IPS-11a (cell line): ENCODE results near the gene SLC22A7.

Source experiments
- H3K4me3 ChIP-seq: one replicate; pipeline ENCODE4 v1.5.1; 2013; ENCODE audit warnings: low read depth, low read length, control low read depth

SLC22A7 gene, protein sequence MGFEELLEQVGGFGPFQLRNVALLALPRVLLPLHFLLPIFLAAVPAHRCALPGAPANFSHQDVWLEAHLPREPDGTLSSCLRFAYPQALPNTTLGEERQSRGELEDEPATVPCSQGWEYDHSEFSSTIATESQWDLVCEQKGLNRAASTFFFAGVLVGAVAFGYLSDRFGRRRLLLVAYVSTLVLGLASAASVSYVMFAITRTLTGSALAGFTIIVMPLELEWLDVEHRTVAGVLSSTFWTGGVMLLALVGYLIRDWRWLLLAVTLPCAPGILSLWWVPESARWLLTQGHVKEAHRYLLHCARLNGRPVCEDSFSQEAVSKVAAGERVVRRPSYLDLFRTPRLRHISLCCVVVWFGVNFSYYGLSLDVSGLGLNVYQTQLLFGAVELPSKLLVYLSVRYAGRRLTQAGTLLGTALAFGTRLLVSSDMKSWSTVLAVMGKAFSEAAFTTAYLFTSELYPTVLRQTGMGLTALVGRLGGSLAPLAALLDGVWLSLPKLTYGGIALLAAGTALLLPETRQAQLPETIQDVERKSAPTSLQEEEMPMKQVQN

DNA sequence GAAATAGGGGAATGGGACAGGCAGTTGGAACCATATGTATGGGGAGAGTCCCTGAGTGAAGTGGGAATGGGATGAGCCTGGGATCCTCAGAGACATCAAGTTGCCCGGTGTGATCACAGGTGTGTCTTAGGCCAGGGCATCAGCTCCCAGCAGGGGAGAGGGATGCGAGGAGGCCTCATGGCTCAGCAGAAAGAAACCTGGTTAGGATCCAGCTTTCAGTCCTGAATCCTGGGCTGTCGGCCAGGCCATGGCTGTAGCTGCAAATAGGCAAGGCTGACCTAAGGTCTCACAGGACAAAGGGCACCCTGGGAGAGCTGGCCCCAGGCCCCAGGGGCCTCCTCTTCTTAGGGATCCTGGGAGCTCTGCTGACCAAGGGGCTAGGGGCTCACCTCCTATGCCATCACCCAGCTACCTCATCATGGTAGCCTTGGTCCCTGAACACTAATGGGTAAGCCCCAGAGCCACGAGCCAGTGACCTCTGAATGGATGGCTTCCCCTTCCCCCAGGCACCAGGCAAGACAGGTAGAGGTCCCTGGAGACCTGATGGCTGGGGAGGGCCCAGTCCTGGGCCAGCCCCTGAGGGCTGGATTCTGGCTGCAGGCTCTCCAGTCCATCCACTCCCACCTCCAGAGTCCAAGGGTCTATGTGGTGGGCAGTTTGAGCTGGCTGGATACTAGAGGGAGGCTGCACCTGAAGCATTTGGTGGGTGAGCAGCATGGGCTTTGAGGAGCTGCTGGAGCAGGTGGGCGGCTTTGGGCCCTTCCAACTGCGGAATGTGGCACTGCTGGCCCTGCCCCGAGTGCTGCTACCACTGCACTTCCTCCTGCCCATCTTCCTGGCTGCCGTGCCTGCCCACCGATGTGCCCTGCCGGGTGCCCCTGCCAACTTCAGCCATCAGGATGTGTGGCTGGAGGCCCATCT is at the start of gene SLC22A7:
SLC22A7 (plus strand) TSS at position 617 of the 921 bp plus-strand sequence; CDS start at position 716, 99 bp downstream.
- no peak within 1 kb of the TSS for H3K4me3 ChIP-seq

DNA sequence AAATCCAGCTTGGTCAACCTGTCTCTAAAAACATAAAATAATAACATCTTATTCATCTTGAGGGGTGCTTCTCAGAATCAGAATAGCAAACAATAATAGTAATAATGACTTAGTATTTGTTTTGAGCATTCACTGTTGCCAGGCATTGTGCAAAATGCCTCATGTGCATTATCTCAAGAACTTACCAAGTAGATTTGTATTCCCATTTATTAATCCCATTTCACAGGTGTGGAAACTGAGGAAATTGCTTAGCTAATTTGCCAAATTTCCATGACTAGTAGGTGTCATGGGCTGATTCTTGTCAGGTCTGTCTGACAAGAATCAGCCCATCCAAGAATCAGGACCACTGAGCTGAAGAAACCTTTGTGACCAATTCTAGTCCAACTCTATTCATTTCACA is 49.3 kb upstream of the SLC22A7 start:
- no peak overlapping the region for H3K4me3 ChIP-seq

DNA sequence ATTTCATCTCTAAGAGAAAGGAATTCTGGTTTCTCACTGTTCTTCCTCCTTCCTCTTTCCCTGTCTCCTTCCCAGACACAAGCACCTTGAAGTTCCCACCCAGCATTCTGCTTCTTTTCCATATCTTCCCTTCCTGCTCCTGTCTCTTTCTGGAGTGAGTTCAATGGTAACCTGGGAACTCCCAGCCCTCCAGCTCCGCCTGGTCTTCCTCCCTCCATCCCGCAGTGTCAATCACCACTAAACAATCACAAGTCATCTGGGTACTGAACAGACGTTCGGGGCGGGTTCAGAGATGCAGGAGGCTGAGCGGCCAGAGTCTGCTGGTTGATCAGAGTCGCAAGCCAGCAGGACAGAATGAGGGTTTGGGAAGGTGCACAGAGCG is 47.1 kb upstream of the SLC22A7 start:
- H3K4me3 ChIP-seq = no peak overlapping the region

DNA sequence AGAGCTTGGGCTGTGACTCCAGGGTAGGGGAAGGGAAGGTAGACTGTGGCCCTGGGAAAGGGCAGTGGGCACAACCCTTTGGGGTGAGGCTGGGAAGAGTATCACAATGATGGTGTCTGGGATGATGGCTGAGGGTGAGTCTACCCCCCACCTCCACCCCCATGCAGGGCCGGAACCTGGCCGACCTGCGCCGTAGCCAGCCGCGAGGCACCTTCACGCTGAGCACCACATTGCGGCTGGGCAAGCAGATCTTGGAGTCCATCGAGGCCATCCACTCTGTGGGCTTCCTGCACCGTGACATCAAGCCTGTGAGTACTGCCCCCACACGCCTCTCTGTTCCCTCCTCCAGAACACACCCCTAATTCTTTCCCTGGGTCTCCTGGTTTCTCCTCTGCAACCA is 44.7 kb upstream of the SLC22A7 start:
- H3K4me3 ChIP-seq = no peak overlapping the region

DNA sequence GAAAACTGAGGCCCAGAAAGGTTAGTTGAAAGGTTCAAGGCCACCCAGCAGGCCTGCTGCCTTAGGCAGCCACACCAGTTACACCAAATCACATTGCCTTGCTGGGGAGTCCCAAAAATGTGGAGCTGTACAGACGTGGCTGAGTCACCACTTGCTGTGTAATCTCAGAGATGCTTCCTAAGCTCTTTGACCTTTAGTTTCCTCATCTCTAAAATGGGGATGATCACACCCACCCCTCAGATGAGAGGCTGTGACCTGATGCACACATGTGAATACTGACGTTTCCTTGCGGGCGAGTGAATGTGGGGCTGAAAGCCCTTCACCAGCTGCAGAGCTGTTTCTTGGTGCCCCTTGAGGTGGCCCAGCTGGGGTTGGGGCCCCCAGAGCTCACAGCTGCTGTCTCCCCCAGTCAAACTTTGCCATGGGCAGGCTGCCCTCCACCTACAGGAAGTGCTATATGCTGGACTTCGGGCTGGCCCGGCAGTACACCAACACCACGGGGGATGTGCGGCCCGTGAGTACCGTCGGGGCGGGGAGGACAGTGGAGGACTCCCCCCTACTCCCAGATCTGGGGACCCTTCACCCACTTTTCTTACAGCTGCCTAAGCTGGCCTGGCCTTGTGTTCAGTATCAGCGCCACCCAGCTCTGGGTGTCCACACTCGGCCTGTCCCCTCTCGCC is 43.8 kb upstream of the SLC22A7 start:
- H3K4me3 ChIP-seq = no peak overlapping the region

DNA sequence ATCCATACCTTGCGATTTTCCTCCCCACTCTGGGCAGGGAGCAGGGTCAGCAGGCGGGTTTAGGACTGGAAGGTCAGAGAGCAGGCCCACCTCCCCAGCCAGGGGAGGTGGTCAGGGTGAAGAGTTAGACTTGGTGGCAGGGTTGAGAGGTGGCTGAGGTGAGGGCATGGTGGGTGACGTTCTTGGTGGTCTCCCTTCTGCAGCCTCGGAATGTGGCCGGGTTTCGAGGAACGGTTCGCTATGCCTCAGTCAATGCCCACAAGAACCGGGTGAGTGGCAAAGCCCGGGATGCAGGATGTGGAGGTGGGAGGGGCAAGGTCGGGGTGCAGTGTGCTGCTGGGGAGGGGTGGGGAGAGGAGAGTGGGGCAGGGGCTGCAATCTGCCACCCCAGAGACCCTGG is 43.2 kb upstream of the SLC22A7 start:
- H3K4me3 ChIP-seq = no peak overlapping the region

DNA sequence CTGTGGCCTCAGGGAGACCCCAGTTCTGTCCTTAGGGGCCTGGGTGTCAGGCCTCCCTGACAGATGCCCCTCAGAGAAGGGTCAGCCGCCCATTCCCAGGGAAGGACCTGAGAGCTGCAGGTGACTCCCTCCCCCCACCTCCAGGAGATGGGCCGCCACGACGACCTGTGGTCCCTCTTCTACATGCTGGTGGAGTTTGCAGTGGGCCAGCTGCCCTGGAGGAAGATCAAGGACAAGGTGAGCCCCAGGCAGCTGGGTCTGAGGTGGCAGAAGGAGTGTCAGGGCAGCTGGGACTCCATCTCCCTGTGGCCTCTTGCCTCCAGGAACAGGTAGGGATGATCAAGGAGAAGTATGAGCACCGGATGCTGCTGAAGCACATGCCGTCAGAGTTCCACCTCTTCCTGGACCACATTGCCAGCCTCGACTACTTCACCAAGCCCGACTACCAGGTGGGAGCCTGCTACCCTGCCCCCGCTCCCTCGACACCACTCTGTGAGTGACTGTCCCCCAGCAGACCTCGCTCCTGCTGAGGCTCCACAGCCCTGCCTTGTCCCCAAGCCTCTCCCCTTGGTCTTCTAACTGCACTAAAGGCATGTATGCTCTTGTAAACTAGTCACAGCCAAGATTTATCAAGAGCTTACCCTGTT is 42.5 kb upstream of the SLC22A7 start:
- no peak overlapping the region for H3K4me3 ChIP-seq

DNA sequence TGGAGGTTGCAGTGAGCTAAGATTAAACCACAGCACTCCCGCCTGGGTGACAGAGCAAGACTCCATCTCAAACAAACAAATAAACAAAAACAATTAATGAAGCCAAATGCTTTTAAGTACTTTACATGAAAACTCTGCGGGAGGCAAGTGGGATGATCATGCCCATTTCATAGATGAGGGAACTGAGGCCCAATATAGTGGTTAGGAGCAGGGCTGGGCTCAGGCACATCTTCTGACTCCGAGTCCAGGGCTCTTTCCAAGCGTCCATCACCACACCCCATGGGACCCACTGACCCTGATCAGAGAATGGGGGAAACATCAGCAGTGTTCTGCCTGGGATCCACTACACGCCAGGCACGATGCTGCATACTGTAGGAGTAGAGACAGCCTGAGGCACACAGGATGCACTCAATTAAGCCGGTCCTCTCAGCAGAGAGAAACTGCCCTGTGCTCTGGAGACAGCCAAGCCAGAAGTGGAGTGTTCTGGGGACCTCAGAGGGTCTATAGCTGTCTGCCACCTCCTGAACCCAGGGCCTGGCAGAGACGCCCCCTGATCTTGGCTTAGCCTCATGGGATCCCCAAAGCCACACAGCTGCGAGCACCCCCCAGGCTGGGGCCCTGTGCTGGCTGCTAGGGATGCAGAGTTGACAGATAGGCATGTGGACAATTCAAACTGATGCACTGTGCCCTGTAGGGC is 41.2 kb upstream of the SLC22A7 start:
- H3K4me3 ChIP-seq = no peak overlapping the region

DNA sequence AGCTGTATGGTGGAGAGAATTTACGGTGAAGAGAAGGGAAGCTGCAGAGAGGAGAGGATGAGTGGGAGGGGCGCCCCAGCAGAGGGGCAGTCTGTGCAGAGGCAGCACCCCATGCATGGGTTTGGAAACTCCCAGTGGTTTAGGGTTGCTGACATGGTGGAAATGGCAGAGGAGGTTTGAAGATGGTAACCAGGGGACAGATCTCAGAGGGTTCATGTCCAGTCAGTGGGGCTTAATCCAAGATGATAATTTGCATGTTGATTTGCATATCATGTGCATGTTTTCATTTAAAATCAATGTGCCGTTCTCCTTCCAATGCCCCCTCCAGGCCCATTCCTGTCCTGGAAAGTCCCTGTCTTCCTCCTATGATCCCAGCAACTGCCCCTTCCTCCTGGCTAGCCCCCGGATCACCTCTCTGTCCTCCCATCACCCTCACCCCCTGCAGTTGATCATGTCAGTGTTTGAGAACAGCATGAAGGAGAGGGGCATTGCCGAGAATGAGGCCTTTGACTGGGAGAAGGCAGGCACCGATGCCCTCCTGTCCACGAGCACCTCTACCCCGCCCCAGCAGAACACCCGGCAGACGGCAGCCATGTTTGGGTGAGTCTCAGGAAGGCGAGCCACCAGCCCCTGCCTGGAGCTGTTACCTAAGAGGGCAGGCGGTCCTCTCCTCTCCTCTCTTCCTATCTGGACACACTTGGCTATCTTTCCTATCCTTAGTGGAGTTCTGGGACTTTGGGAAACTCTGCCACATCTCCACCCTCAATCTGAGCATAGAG is 40.5 kb upstream of the SLC22A7 start:
- H3K4me3 ChIP-seq = no peak overlapping the region

DNA sequence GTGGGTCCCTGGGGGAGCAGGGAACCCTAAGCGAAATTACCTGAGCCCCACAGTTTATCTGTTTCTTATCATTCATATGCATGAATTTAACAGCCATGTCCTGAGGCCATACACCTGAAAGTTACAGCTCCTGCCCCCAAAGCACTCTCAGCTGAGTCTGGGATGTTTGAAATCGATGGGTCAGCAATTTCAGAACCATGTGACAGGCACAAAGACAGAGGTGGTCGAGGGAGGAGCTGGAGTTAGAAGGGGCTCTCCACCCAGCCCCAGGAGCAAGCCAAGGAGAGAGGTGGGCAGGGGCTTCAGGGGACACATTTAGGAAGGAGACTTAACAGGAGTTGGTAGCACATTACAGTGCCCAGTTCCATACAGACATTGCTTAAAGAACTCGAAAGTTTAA is 39.9 kb upstream of the SLC22A7 start:
- H3K4me3 ChIP-seq = no peak overlapping the region

DNA sequence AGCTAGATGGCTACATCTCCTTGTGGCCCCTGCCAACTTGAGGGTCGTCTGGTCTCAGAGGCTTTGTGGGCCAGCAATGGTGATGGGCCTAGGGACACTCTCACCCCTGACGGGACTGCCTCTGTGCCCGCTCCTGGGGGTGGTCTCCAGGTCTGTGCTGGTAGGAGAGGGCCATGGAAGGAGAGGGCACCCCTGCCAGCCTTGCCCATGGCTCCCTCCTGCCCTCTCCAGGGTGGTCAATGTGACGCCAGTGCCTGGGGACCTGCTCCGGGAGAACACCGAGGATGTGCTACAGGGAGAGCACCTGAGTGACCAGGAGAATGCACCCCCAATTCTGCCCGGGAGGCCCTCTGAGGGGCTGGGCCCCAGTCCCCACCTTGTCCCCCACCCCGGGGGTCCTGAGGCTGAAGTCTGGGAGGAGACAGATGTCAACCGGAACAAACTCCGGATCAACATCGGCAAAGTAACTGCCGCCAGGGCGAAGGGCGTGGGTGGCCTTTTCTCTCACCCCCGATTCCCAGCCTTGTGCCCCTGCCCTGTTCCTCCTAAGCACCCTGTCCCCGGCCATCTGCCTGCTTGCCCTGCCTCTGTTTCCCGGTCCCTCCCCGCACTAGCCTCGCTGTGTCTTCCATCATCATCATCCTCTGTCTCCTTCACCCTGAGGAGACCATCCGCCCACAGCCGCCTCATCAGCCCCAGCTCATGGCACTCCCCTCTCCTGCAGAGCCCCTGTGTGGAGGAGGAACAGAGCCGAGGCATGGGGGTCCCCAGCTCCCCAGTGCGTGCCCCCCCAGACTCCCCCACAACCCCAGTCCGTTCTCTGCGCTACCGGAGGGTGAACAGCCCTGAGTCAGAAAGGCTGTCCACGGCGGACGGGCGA is 39.0 kb upstream of the SLC22A7 start:
- no peak overlapping the region for H3K4me3 ChIP-seq

DNA sequence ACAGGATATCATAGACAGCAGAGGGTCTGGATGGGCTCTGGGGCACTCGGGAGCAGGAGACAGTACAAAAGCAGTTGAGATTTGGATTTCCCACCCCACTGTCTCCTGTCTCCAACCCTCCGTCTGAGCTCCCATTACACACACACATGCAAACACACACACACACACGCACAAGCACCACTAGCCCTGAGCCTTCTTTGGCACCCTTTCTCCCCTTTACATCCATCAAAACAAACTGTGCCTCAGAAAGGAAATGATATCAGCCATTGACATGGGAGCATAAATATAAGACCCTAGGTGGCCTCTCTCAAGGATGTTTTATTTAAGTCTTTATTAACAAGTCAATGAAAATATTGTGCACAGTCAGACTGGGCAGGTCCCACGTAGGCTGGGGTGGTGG is 37.3 kb upstream of the SLC22A7 start:
- H3K4me3 ChIP-seq = no peak overlapping the region

DNA sequence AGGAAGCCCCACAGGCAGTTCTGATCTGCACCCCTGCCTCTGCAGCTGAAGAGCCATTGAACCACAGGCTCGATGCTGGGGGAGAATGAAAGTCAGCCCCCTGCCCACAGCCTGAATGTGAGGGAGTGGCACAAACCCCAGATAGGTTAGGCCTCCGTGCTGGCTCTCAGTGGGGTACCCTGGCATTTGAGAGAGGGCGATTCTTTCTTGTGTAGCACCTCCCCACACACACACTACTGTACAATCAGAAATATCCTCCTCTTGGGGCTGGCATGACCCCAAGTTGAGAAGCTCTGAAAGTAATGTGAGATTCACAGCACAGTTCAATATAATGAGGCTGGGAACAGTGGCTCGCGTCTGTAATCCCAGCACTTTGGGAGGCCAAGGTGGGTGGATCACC is 36.9 kb upstream of the SLC22A7 start:
- no peak overlapping the region for H3K4me3 ChIP-seq

DNA sequence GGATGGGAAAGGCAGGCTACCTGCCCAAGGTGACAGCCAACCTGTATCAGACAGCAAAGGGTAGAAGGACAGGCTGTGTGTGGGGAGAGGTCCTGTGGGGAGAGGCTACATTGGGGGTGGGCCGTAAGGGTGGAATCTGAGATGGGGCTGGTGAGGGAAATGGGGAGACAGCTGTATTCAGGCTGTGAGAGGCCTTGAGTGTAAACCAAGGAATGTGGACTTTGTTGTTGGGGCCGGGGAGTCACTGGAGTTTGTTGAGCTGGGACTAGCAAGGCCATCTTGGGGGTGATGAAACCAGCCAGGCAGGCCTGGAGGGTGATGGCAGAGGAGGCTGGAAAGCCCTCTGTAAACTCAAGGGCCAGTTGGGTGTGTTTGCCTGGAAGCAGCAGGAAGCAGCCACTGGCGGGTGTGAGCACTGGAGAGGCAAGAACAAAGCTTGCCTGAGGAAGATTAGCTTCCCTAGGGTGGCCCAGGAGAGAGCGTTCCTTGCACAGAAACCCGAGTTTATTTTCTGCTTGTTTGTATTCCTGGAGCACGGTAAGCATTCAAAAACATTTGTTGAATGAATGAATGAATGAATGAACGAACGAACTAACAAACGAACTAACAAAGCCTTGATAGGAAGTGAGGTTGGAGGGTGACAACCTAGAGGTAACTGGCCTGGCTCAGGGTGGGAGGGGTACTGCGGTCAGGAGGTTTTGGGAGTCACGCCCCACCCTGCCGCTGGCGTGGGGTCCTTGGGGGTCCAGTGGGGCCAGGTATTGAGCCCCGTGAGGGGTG is 35.9 kb upstream of the SLC22A7 start:
- H3K4me3 ChIP-seq = no peak overlapping the region

DNA sequence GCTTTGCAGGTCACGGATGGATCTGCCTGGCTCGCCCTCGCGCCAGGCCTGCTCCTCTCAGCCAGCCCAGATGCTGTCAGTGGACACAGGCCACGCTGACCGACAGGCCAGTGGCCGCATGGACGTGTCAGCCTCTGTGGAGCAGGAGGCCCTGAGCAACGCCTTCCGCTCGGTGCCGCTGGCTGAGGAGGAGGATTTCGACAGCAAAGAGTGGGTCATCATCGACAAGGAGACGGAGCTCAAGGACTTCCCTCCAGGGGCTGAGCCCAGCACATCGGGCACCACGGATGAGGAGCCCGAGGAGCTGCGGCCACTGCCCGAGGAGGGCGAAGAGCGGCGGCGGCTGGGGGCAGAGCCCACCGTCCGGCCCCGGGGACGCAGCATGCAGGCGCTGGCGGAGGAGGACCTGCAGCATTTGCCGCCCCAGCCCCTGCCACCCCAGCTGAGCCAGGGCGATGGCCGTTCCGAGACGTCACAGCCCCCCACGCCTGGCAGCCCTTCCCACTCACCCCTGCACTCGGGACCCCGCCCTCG is 35.2 kb upstream of the SLC22A7 start:
- no peak overlapping the region for H3K4me3 ChIP-seq

DNA sequence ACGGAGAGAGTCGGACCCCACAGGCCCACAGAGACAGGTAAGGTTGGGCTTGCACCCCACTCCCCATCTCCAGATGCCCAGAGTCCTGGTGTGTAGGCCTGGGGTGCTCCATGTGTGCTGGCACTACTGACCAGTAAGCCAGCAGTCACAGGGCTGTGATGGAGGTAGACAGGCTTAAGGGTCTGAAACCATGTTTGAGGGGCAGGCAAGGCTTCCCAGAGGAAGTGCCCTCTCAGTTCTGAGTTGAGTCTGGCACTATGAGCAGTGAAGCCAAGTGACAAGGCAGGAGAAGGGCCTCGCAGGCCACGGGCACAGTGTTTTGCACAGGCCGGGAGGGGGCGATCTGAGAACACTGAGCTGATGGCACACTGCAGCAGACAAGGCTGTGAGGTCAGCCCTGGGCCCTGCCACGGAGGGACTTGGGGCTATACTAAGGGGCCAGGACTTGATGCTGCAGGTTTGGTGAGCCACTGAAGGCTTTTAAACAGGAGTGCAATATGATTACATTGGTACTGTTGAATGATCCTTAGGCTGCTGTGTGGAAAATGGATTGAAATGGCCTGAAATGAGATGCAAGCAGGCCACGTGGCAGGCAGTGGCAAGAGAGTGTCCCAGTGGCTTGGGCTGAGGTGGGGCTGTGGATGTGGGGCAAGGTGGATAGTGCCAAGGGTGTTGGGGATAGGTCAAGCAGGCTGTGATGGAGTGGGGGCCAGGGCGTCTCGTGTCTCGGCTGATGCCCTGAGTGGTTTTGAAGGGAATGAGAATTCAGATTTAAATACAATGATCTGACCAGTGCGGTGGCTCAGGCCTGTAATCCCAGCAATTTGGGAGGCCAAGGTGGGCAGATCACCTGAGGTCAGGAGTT is 34.5 kb upstream of the SLC22A7 start:
- H3K4me3 ChIP-seq = no peak overlapping the region
